Cerebellar nuclear complex (tissue), 1 donor: Measurements from ENCODE around the gene AGAP1.

Experiments
- DNase-seq, 2 experiments: peaks; one replicate each; lab custom pipeline; 2025; lab: John Stamatoyannopoulos, UW

Gene AGAP1

GRCh38 chr2:235921508-235922191, 427.8 kb downstream of the AGAP1 start:
- DNase-seq = no peak

GRCh38 chr2:235922839-235923238, 429.0 kb downstream of the AGAP1 start:
- DNase-seq = no peak

GRCh38 chr2:235923859-235924674, 430.2 kb downstream of the AGAP1 start:
- DNase-seq = no peak

GRCh38 chr2:235924675-235925063, 430.8 kb downstream of the AGAP1 start:
- DNase-seq = no peak

DNA sequence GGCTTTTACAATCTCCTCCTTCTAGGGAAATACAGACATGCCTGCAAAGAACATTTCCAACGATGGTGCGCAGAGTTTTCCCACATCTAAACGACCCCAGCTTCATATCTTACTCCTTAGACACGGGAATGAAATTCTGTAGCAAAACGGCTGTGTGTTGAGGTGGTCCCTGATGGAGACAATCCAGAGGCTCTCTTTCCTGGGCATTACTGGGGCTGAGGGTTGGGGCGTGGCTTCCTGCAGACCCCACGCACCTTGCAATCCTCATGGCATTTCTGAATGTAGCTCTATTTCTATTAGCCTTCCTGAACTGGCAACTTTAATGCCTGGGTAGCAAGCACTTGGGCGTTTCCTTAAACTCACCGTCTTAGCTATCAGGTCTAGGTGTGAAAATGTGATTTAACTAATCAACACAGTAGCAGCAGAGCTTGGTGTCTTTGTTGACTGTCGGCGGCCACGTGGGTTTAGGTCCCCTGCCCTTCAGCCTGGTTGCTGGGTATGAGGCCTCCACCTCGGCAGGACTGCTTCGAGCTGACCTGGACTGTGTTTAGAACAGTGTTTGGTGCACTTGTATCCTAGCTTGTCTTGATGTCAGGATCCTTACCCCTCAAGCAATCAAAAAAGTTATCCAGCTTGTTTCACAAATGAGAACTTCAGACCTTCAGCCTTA, 431.5 kb downstream of the AGAP1 start:
- DNase-seq = no peak

DNA sequence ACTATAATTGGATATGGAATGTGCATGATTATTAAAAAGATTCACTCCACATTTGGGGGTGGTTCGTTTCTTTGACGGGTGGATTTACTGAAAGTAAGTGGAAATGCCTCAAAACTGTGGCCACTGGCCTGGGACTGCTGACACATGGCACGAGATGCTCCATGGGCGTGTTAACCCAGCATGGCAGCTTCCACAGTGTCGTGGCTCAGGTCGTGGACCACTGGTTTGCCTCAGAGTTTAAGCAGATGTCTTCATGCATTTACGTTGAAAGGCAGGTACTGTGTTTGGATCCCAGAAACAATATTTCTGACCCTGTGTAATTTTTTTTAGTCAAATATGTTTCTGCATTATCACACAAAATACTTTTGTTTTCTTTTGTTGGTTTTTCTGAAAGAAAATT, 432.4 kb downstream of the AGAP1 start:
- no peak for DNase-seq

- DNase-seq = no peak
Measured at GRCh38 chr2:235928751-235929370, 435.0 kb downstream of the AGAP1 start.

DNA sequence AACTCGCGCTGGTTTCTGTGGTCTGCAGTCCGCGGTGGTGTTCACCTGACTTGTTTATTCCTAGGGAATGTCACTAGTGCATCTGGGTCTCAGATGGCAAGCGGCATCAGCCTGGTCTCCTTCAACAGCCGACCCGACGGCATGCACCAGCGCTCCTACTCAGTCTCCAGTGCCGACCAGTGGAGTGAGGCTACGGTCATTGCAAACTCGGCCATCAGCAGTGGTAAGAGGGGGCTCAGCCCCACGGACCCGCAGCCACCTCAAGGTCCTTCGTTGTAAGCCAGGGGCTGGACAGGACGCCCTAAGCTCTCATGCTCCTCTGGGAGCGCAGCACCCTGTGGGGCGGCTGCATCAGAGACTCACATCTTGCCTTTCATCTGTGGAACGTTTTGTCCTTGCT, 436.9 kb downstream of the AGAP1 start:
- DNase-seq = no peak

DNA sequence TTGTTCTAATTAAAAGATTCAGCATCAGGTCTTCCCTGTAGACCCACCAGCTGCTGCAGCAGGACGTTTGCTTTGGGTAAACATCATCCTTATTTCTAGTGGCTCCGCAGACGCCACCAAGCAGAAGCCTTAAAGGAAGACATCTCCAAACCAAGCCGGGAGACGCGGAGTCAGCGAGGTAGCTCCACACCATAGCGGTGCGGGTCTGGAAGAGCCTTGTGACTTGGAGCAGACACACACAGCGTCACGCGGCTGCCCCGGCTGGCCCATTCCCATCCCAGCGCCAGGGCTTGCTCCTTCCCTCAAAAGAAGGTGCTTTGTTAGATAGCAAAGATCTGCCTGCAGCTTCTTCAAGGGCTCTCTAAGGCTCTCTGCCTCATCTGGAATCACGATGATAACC, 437.8 kb downstream of the AGAP1 start:
- no peak for DNase-seq

GRCh38 chr2:235934059-235934773, 440.4 kb downstream of the AGAP1 start:
- no peak for DNase-seq

DNA sequence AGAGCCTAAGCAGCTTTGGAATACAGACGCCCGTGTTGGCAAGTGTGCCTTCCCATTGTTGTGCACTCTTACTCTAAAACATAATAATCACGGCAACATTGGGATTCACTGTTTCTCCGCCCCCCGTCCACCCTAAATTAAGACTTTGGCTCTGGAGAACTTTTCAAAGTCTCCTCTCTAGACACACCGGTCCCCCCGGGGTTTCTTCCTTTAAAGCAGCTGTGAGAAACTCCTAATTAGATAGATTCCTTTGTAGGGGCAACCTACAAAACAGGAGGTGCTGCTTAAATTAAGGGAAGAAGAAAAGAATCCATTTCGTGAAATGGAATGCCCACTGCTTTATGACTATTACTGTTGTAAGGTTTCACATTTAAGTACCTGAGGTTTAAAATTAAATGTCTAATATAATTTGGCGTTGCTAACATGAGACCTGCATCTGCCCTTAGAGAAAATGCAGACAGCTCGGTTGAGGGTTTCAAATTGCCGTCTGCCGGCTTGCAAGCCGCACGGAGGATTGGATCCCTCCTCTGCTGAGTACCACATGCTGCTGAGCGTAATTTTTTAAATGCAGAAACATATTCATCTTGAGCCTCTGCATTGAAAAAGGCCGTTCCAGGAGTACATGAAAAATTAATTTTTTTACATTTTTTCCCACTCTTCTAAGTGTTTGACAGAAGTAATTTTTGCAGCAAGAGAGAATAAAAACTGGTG, 441.1 kb downstream of the AGAP1 start:
- no peak for DNase-seq

- DNase-seq = no peak
Measured at GRCh38 chr2:235935773-235936172, 441.9 kb downstream of the AGAP1 start.

GRCh38 chr2:235936493-235936892, 442.6 kb downstream of the AGAP1 start:
- no peak for DNase-seq

DNA sequence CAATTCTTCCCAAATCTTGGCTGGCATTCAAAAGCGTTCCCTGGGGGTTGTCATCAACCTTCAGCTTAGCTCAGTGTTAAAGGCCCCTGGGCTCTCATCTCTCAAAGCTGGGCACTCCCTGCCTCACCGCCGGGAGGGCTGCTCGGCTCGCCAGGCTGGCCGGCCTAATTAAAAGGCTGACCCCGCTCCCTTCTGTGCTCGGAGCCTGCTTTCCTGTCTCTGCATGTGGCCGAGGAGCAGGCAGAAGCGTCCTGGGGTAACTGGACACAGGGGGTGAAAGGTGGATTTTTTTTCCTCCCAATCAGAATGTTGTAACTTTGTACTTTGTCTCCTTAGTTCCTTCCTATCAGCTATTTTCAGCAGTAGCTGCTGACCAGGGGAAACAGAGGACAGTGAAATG, 443.2 kb downstream of the AGAP1 start:
- DNase-seq = no peak

- DNase-seq = no peak
Measured at GRCh38 chr2:235937526-235937925, 443.7 kb downstream of the AGAP1 start.

- peak in 1 of 2 experiments; percentile 12 for DNase-seq
Measured at GRCh38 chr2:235937936-235938335, 444.1 kb downstream of the AGAP1 start.

GRCh38 chr2:235938611-235939010, 444.8 kb downstream of the AGAP1 start:
- no peak for DNase-seq

- DNase-seq = no peak
Measured at GRCh38 chr2:235939471-235939870, 445.6 kb downstream of the AGAP1 start.

- DNase-seq = peak in 1 of 2 experiments; percentile 14
Measured at GRCh38 chr2:235940330-235940729, 446.5 kb downstream of the AGAP1 start.

DNA sequence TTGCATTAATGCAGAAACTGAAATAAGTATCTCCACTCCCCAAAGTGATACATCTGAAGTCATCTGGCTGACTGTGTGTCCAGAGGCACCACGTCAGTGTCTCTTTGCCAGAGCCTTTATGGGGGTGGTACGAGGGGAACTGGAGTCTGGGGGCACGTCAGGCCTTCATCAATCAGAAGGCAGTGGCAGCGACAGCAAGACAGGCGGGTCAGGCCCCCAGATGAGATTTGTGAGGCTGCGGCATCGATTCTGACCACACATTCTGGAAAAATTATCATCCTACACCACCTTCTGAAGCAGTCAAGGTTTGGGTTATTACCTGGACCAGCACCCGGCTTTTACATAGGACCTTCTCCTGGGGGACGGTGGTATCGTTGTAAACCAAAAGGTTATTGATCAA, 450.7 kb downstream of the AGAP1 start:
- no peak for DNase-seq

DNA sequence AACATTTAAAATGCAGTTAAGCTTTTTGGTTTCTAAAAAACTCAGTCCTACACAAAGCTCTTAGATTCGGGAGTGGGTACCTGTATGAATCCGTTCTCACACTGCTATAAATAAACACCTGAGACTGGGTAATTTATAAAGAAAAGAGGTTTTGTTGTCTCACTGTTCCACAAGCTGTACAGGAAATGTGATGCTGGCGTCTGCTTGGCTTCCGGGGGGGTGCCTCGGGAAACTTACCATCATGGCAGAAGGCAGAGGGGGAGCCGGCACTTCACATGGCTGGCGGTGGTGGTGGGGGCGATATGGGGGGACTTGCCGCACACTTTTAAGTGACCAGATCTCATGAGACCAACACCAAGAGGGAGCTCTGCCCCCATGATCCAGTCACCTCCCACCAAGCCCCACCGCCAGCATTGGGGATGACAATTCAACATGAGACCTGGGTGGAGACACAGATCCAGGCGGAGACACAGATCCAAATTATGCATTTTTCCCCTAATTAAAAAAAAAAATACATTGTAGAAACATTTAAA, 451.8 kb downstream of the AGAP1 start:
- DNase-seq = no peak
